GM19035 (cell line): ENCODE measurements around the gene ACSF2.
"Not testable (repeated sequence)": the region's sequence is repeated elsewhere in the genome, so short reads cannot be mapped to it uniquely, and the experiment has no call there.

Experiments
- ATAC-seq: cut with Tn5 transposase; IDR thresholded peaks from one replicate; pipeline ENCODE4 v1.9.1; 2021; ENCODE audit not compliant: unreplicated experiment

The ACSF2 gene

DNA sequence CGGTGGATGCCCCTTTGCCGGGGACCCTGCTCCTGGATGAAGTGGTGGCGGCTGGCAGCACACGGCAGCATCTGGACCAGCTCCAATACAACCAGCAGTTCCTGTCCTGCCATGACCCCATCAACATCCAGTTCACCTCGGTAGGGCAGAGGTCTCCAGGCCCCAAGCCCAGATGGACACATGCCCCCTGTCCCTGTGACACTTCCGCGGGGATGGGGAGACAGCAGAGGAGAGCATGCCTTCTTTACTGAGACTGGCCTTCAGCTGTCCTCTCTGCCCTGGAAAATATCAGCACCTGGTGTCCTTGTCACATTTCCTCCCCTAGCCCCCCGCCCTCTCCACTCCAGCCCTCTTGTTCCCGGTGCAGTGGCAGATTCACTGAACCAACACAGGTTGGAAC, 36.4 kb downstream of the ACSF2 start:
- no peak for ATAC-seq

GRCh38 chr17:50464121-50464520, 38.1 kb downstream of the ACSF2 start:
- ATAC-seq: no peak

DNA sequence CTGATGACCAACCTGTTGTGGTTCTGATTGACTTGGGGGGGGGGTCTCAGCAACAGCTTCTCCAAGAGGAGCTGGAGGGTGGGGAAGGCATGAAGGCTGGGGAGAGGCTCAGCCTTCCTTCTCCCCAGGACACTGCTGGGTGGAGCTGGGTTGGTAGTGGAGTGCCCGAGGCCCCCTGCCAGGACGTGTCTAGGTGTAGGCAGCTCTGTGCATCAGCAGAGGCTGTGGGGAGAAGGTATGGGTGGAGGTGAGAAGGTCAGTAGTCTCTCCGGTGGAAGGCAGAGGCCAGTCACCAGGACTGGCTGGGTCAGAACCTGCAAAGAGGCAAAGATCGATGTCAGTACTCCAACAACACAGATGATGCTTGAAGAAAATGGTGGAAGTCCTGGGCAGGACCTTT, 38.7 kb downstream of the ACSF2 start:
- ATAC-seq: no peak

DNA sequence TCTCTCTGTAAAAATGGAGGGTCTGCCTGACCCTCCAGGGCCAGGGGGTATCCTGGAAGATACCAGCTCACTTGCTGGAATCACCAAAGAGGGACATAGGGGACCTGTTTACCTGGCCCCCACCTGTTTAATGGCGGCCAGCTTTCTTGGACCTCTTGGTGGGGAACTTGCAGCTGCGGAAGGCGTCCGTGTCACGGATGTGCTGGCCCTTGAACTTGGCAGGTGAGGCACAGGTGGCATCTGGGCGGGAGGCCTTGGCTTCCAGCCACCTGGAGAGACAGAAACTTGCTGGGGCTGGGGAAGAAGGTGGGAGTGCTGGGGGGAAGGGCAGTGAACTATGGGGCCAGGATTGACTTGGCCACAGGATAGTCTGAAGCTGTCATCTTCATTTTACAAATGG, 39.2 kb downstream of the ACSF2 start:
- no peak for ATAC-seq

- ATAC-seq: no peak
Measured at GRCh38 chr17:50465635-50466034, 39.6 kb downstream of the ACSF2 start.

DNA sequence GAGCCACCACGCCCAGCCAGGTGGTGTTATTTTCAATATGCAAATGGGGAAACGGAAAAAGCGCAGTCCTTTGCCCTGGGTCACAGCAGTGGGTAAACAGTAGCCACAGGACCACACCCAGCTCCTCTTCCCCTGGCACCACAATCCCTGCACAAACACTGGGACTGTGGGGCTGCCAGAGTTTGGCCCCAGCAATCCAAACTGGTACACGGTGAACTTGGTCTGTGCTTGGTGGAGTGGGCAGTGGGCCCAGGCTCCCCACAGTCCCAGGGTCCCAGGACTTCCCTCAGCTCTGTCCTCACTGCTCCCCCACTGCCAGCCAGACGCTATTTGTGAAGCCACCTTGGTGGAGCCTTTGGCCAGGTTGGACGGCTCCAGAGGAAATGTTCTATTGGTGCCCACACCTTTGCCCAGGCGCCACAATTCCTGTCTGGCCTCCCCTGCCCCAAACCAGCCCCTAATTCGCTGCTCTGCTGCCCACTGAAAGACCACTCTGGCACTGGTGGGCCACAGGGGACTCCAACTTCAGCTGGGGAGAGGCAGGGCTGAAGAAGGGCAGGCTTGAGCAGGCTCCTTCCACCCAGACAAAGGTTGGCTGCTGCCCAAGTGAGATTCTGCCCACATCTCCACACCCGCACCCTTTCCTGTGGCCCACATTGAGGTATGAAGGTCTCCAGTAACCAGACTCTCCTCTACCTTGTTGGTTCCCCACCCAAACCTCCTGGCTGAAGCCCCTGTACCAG, 40.5 kb downstream of the ACSF2 start:
- ATAC-seq: no peak

DNA sequence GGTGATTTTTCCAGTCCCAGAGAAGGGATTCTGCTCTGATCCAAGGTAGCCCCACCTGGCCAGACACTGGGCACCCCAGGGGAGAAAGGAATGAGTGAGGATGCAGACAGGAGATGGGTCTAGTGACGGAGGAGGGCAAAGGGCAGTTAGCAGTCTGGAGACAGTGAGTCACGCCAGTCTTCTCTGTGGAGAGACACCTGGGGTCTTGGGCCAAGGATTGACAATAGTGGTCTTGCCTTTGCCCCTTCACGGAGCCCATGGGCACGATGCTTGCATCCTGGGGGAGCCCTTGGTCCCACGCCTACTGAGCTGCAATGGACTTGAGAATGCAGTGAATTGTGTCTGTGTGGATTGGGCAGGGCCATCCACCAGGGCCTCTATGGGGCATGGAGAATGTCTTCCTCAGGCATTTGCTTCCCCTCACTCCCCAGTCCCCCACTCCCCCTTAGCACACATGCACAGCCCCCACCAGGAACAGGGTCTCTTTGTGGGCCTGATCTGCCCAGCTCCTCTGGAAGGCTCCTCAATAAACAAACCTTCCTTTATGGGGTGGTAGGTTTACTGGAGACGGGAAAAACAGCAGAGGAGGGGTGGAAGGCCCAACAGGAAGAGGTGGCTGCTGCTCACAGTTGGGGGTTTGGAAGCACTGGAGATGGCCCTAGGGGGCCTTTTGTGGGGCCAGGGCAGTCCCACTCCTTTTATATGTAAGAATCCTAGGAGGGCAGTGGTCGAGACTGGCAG, 41.3 kb downstream of the ACSF2 start:
- no peak for ATAC-seq

DNA sequence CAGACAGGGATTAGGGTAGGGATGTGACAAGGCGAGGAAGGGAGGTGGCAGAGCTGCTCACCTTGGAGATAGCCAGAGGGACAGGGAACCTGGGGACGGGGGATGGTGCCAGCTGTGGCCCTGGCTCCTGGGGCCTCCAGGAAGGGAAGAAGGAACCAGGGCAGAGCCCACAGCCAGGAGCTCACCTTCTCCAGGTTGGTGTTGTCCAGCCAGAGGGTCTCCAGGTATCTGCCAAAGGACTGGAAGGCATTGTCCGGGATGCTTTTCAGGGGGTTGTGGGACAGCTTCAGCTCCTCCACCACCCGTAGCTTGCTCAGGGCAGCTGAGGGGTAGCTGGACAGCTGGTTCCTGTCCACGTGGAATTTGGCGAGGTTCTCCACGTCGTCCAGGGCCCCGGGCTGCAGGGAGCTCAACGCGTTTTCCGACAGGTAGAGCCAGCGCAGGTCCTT, 41.9 kb downstream of the ACSF2 start:
- no peak for ATAC-seq

DNA sequence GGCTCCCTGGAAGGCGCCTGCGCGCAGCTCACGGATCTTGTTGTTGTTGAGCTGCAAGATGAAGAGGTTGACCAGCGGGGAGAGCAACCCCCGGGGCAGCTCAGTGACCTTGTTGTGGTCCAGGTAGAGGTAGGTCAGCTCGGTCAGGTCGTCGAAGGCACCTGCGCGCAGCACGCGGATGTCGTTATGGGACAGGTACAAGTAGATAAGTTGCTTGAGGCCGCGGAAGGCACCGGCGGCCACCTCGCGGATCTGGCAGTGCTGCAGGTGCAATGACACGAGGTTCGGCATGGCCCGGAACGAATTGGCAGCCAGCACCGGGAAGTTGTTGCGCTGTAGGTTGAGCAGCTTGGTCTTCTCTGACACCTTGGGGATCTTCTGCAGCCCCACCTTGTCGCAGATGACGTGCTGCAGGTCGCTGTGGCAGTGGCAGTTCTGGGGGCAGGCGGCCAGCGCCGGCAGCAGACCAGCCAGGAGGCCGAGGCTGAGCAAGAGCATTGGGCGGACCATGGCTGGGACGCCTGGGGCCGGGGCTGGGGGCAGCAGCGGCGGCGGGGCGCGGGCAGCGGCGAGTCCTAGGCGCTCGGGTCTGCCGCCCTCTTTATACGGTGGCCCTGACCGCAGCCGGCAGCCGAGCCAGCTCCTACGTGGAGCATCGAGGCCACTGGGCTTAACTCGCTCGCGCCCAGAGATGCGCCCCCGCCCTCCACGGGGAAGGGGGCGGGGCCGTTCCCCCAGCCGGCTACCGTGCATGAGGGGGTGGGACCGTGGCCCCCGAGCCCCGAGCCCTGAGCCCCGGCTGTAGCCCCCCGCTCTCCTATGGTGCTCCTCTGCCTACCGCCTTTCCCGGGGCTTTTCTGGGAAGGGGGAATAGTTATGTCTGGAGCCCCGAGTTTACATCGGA, 42.5 kb downstream of the ACSF2 start, which contains the start of gene CHAD:
Gene CHAD (minus strand): TSS at position 577 of the 904 bp plus-strand sequence. CDS start 67 bp downstream, at position 510.
- no peak for ATAC-seq

DNA sequence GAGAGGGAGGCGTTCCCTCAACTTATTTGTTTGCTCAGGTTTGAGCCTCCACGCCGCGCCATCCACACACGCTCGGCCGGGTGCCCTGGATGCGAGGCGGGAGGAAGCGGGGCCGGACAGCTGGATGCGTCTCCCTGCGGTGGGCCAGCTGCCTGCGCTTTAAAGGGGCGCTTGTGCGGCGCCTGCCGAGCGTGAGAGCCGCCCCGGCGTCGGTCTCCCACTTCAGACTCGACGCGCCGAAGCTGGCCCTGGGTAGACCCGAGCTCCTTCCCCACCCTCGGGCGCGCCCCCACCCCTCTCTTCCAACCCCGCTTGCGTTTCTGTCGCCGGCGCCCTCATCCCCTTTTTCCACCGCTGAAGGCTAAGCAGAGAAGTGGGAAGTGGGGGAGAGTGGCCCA, 43.2 kb downstream of the ACSF2 start:
- no peak for ATAC-seq

- no peak for ATAC-seq
Measured at GRCh38 chr17:50469671-50470305, 43.8 kb downstream of the ACSF2 start.

GRCh38 chr17:50470426-50470825, 44.4 kb downstream of the ACSF2 start:
- no peak for ATAC-seq

- ATAC-seq: no peak
Measured at GRCh38 chr17:50471009-50471905, 45.2 kb downstream of the ACSF2 start.

DNA sequence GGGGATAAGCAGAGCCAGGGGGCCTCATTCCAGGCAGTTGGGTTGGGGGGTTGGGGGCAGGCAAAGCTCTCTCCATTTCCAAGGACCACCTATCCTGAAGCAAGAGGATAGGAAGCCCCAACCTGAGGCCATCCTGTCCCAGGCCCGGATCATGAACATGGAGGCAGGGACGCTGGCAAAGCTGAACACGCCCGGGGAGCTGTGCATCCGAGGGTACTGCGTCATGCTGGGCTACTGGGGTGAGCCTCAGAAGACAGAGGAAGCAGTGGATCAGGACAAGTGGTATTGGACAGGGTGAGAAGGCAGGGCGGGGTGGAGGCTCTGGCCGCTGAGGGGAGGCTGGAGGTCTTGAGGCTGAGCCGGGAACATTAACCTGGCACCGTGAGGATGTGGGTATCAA, 46.3 kb downstream of the ACSF2 start:
- no peak for ATAC-seq

GRCh38 chr17:50472761-50473161, 46.7 kb downstream of the ACSF2 start:
- ATAC-seq: not testable (repeated sequence)

GRCh38 chr17:50473901-50474300, 47.9 kb downstream of the ACSF2 start:
- ATAC-seq: no peak

- ATAC-seq: no peak
Measured at GRCh38 chr17:50474523-50474922, 48.5 kb downstream of the ACSF2 start.

DNA sequence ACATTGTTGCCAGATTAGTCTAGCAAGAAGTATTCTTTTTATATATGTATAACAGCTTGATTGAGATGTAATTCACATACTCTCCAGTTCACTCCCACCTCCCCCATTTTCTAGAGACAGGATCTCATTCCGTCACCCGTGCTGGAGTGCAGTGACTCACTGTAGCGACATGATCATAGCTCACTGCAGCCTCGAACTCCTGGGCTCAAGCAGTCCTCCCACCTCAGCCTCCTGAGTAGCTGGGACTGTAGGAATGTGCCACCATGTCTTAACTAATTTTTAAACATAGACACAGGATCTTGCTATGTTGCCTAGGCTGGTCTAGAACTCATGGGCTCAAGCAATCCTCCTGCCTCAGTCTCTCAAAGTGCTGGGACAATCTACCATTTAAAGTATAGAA, 49.3 kb downstream of the ACSF2 start:
- no peak for ATAC-seq

- ATAC-seq: not testable (repeated sequence)
Measured at GRCh38 chr17:50475775-50476544, 49.9 kb downstream of the ACSF2 start.
